Stimulated activated CD4-positive, alpha-beta T cell treated with anti-CD3 and anti-CD28 coated beads, Interleukin-1b, Interleukin-23, amount 100 ng/mL, for 1 hour (primary cell): ENCODE measurements around the gene SMCHD1.
"Not testable (repeated sequence)": the region's sequence is repeated elsewhere in the genome, so short reads cannot be mapped to it uniquely, and the experiment has no call there.

Experiments
- DNase-seq, 2 donors: peaks; one replicate each; pipeline ENCODE4 v3.0.0-alpha.2; 2020; ENCODE audit warnings: low read depth in 2 of 2

Gene SMCHD1

GRCh38 chr18:2657788-2658458 lies 2.4 kb downstream of the SMCHD1 start:
- DNase-seq = no peak

GRCh38 chr18:2660849-2661248 lies 5.3 kb downstream of the SMCHD1 start:
- not testable (repeated sequence) for DNase-seq

- DNase-seq = not testable (repeated sequence)
Measured at GRCh38 chr18:2662288-2662687, 6.8 kb downstream of the SMCHD1 start.

GRCh38 chr18:2662990-2663389 lies 7.5 kb downstream of the SMCHD1 start:
- DNase-seq = no peak

GRCh38 chr18:2672410-2672809 lies 16.9 kb downstream of the SMCHD1 start:
- DNase-seq = no peak

GRCh38 chr18:2672872-2673271 lies 17.3 kb downstream of the SMCHD1 start:
- no peak for DNase-seq

- DNase-seq = not testable (repeated sequence)
Measured at GRCh38 chr18:2678933-2679332, 23.4 kb downstream of the SMCHD1 start.

GRCh38 chr18:2680216-2680792 lies 24.8 kb downstream of the SMCHD1 start:
- no peak for DNase-seq

- no peak for DNase-seq
Measured at GRCh38 chr18:2681993-2682603, 26.6 kb downstream of the SMCHD1 start.

- DNase-seq = no peak
Measured at GRCh38 chr18:2683055-2683454, 27.5 kb downstream of the SMCHD1 start.

- DNase-seq = no peak
Measured at GRCh38 chr18:2686349-2686968, 30.9 kb downstream of the SMCHD1 start.

- DNase-seq = no peak
Measured at GRCh38 chr18:2687390-2688001, 32.0 kb downstream of the SMCHD1 start.

- no peak for DNase-seq
Measured at GRCh38 chr18:2692508-2692907, 37.0 kb downstream of the SMCHD1 start.

GRCh38 chr18:2697184-2697583 lies 41.7 kb downstream of the SMCHD1 start:
- no peak for DNase-seq

GRCh38 chr18:2699001-2699400 lies 43.5 kb downstream of the SMCHD1 start:
- DNase-seq = no peak

GRCh38 chr18:2704541-2704940 lies 49.0 kb downstream of the SMCHD1 start:
- DNase-seq = no peak

GRCh38 chr18:2706903-2707302 lies 51.4 kb downstream of the SMCHD1 start:
- DNase-seq = no peak

GRCh38 chr18:2707551-2708168 lies 52.1 kb downstream of the SMCHD1 start:
- no peak for DNase-seq

- DNase-seq = no peak
Measured at GRCh38 chr18:2709316-2709715, 53.8 kb downstream of the SMCHD1 start.

- no peak for DNase-seq
Measured at GRCh38 chr18:2714140-2714539, 58.6 kb downstream of the SMCHD1 start.

GRCh38 chr18:2715990-2716389 lies 60.5 kb downstream of the SMCHD1 start:
- no peak for DNase-seq
